Upper lobe of right lung (tissue), 1 donor: ENCODE data around the gene FBL. TPM values are rescaled to one million over a fixed set of nuclear protein-coding genes. Genes with fewer than 3 reads are reported as not detected.
"Not testable (repeated sequence)": the region's sequence is repeated elsewhere in the genome, so short reads cannot be mapped to it uniquely, and the experiment has no call there.

ENCODE experiments used
- ATAC-seq: fragments of 200-7000 bp; cut with Tn5 transposase; one replicate; pipeline ENCODE4 v1.9.1; 2020; ENCODE audit warnings: mild to moderate bottlenecking, moderate library complexity
- DNase-seq: peaks from one replicate; pipeline ENCODE4 v3.0.0-alpha.2; 2020
- H3K27ac ChIP-seq: fragments of 200-600 bp; one replicate; pipeline ENCODE4 v1.8.0; 2022
- H3K27me3 ChIP-seq: fragments of 200-600 bp; one replicate; pipeline ENCODE4 v1.8.0; 2022; ENCODE audit warnings: mild to moderate bottlenecking
- H3K36me3 ChIP-seq: fragments of 200-600 bp; one replicate; pipeline ENCODE4 v1.8.0; 2022
- H3K4me1 ChIP-seq: fragments of 200-600 bp; one replicate; pipeline ENCODE4 v1.8.0; 2022
- H3K4me3 ChIP-seq: fragments of 200-600 bp; one replicate; pipeline ENCODE4 v1.8.0; 2022; ENCODE audit warnings: mild to moderate bottlenecking
- H3K9me3 ChIP-seq: fragments of 200-600 bp; one replicate; pipeline ENCODE4 v1.8.0; 2022
- CTCF ChIP-seq: fragments of 200-600 bp; IDR thresholded peaks from one replicate; pipeline ENCODE4 v1.8.0; 2022; ENCODE audit warnings: antibody characterized with exemption
- intact Hi-C: fragments of 100-400 bp; cut with DNase I; formaldehyde crosslinking; loops from one replicate; pipeline ENCODE4 v1.11.0; 2022
- total RNA-seq: library from RNA; stranded (reverse); fragmentation: NEBNext Ultra II Directional; extraction: Animal tissue kit (Norgen Biotek cat#: 25700); gene quantifications from one replicate; pipeline ENCODE4 v1.2.1, GENCODE V29; 2021
- donor health status: DM: no; HTN: yes; CAD: no; lungs with severe emphysema.

Gene FBL
- total RNA-seq, 1 donor from 2014 or later, result 123 TPM

- ATAC-seq, H3K4me1 ChIP-seq, H3K4me3 ChIP-seq, H3K9me3 ChIP-seq, DNase-seq, H3K36me3 ChIP-seq, H3K27me3 ChIP-seq, intact Hi-C loops, H3K27ac ChIP-seq: not testable (repeated sequence)
Observed at GRCh38 chr19:39885821-39886554, 39.8 kb upstream of the FBL start.

- H3K27me3 ChIP-seq, DNase-seq, H3K27ac ChIP-seq, H3K4me1 ChIP-seq, H3K9me3 ChIP-seq, H3K4me3 ChIP-seq, intact Hi-C loops, ATAC-seq, H3K36me3 ChIP-seq: not testable (repeated sequence)
Observed at GRCh38 chr19:39884721-39885120, 38.5 kb upstream of the FBL start.

- H3K4me1 ChIP-seq, result not testable (repeated sequence)
Observed at GRCh38 chr19:39882645-39883044, 36.5 kb upstream of the FBL start.

GRCh38 chr19:39881495-39882110 lies 35.4 kb upstream of the FBL start:
- H3K36me3 ChIP-seq, H3K27me3 ChIP-seq, H3K27ac ChIP-seq, H3K4me3 ChIP-seq, DNase-seq, H3K9me3 ChIP-seq, H3K4me1 ChIP-seq, intact Hi-C loops: not testable (repeated sequence)
- ATAC-seq, result peak; percentile 77
- peak; percentile 18 for TF ChIP-seq CTCF

More at GRCh38 chr19:39882645-39883044, 36.5 kb upstream of the FBL start:
- ATAC-seq, intact Hi-C loops, H3K27me3 ChIP-seq, H3K9me3 ChIP-seq, H3K36me3 ChIP-seq, H3K27ac ChIP-seq, H3K4me3 ChIP-seq: not testable (repeated sequence)
- DNase-seq, result peak; percentile 28

- ATAC-seq, H3K27me3 ChIP-seq, H3K4me1 ChIP-seq, H3K9me3 ChIP-seq, H3K4me3 ChIP-seq, DNase-seq, H3K36me3 ChIP-seq, H3K27ac ChIP-seq, intact Hi-C loops: not testable (repeated sequence)
Observed at GRCh38 chr19:39880241-39880640, 34.1 kb upstream of the FBL start.

- H3K4me3 ChIP-seq, H3K36me3 ChIP-seq, H3K4me1 ChIP-seq, DNase-seq, H3K9me3 ChIP-seq, H3K27me3 ChIP-seq, intact Hi-C loops, ATAC-seq, H3K27ac ChIP-seq: not testable (repeated sequence)
Observed at GRCh38 chr19:39879796-39880195, 33.6 kb upstream of the FBL start.

- H3K27ac ChIP-seq, H3K36me3 ChIP-seq, H3K27me3 ChIP-seq, DNase-seq, H3K4me1 ChIP-seq, H3K4me3 ChIP-seq, intact Hi-C loops, H3K9me3 ChIP-seq, ATAC-seq: not testable (repeated sequence)
Observed at GRCh38 chr19:39878866-39879265, 32.7 kb upstream of the FBL start.

- no peaks in the 10 kb centered on the region for H3K36me3 ChIP-seq
- no peak for ATAC-seq
- H3K27ac ChIP-seq, result no peak overlapping the region
- TF ChIP-seq CTCF, result no peak
- no peak for DNase-seq
- intact Hi-C loops, result no loop called here
- no peaks in the 10 kb centered on the region for H3K4me1 ChIP-seq
- H3K9me3 ChIP-seq, result no peaks in the 10 kb centered on the region
- no peak overlapping the region for H3K4me3 ChIP-seq
- no peaks in the 10 kb centered on the region for H3K27me3 ChIP-seq
Observed at GRCh38 chr19:39878398-39878797, 32.2 kb upstream of the FBL start.

- H3K36me3 ChIP-seq, intact Hi-C loops, H3K9me3 ChIP-seq, H3K4me3 ChIP-seq, DNase-seq, ATAC-seq, H3K27me3 ChIP-seq, H3K27ac ChIP-seq, H3K4me1 ChIP-seq: not testable (repeated sequence)
Observed at GRCh38 chr19:39877982-39878381, 31.8 kb upstream of the FBL start.

GRCh38 chr19:39877488-39877887 lies 31.3 kb upstream of the FBL start:
- H3K4me3 ChIP-seq, H3K27me3 ChIP-seq, H3K36me3 ChIP-seq, H3K4me1 ChIP-seq, intact Hi-C loops, H3K9me3 ChIP-seq, H3K27ac ChIP-seq: not testable (repeated sequence)
- ATAC-seq (peak; percentile 19), DNase-seq (peak; percentile 87)

GRCh38 chr19:39876486-39876885 lies 30.3 kb upstream of the FBL start:
- H3K4me1 ChIP-seq, H3K4me3 ChIP-seq, H3K36me3 ChIP-seq, H3K27ac ChIP-seq, DNase-seq, H3K9me3 ChIP-seq, H3K27me3 ChIP-seq, intact Hi-C loops: not testable (repeated sequence)
- peak; percentile 14 for ATAC-seq

- H3K9me3 ChIP-seq, H3K36me3 ChIP-seq, intact Hi-C loops, DNase-seq, H3K27ac ChIP-seq, H3K4me3 ChIP-seq, H3K4me1 ChIP-seq, H3K27me3 ChIP-seq, ATAC-seq: not testable (repeated sequence)
Observed at GRCh38 chr19:39875401-39875864, 29.3 kb upstream of the FBL start.
